Mesendoderm (in vitro differentiated cells): ENCODE results near the gene EXOC3L2.

Experiments used
- DNase-seq: peaks from one replicate; pipeline ENCODE4 v3.0.0; 2013
- H2AK5ac ChIP-seq: 2 replicates; pipeline ENCODE4 v1.6.1; 2013; ENCODE audit warnings: low read length, inconsistent platforms
- H2BK120ac ChIP-seq: 2 replicates; pipeline ENCODE4 v1.6.1; 2013; ENCODE audit warnings: low read depth, mild to moderate bottlenecking, low read length, moderate library complexity, mixed read lengths
- H2BK15ac ChIP-seq: replicated peaks from 2 replicates; pipeline ENCODE4 v1.6.1; 2013; ENCODE audit warnings: low read depth, mild to moderate bottlenecking, moderate library complexity
- H2BK5ac ChIP-seq: 2 replicates; pipeline ENCODE4 v1.6.1; 2013; ENCODE audit warnings: low read length, inconsistent platforms
- H3K18ac ChIP-seq: 2 replicates; pipeline ENCODE4 v1.6.1; 2013; ENCODE audit warnings: mild to moderate bottlenecking, low read length, mixed read lengths
- H3K23ac ChIP-seq: one replicate; pipeline ENCODE4 v1.6.1; 2013; ENCODE audit warnings: low read length
- H3K27ac ChIP-seq: 2 replicates; pipeline ENCODE4 v1.5.1; 2013; ENCODE audit warnings: low read depth, mild to moderate bottlenecking, inconsistent platforms, low read length, moderate library complexity
- H3K27me3 ChIP-seq: 2 replicates; pipeline ENCODE4 v1.6.1; 2013; ENCODE audit warnings: low read length, control low read depth, mild to moderate bottlenecking, inconsistent platforms; ENCODE audit not compliant: insufficient read depth, poor library complexity
- H3K36me3 ChIP-seq: 2 replicates; pipeline ENCODE4 v1.6.1; 2013; ENCODE audit warnings: low read length, inconsistent platforms; ENCODE audit not compliant: control insufficient read depth, insufficient read depth
- H3K4ac ChIP-seq: one replicate; pipeline ENCODE4 v1.6.1; 2013; ENCODE audit warnings: low read depth, mild to moderate bottlenecking, low read length, moderate library complexity
- H3K4me1 ChIP-seq: 2 replicates; pipeline ENCODE4 v1.6.1; 2013; ENCODE audit warnings: low read depth, low read length, inconsistent platforms; ENCODE audit not compliant: control insufficient read depth
- H3K4me2 ChIP-seq: 2 replicates; pipeline ENCODE4 v1.6.1; 2013; ENCODE audit warnings: low read length
- H3K4me3 ChIP-seq: 2 replicates; pipeline ENCODE4 v1.5.1; 2013; ENCODE audit warnings: mild to moderate bottlenecking, low read length
- H3K56ac ChIP-seq: one replicate; pipeline ENCODE4 v1.6.1; 2013; ENCODE audit warnings: low read length
- H3K79me1 ChIP-seq: 2 replicates; pipeline ENCODE4 v1.6.1; 2013; ENCODE audit warnings: low read length, inconsistent platforms
- H3K79me2 ChIP-seq: 2 replicates; pipeline ENCODE4 v1.6.1; 2013; ENCODE audit warnings: mild to moderate bottlenecking, low read length; ENCODE audit not compliant: control insufficient read depth, insufficient read depth
- H3K9ac ChIP-seq: 2 replicates; pipeline ENCODE4 v1.6.1; 2013; ENCODE audit warnings: low read length, inconsistent platforms
- H4K5ac ChIP-seq: one replicate; pipeline ENCODE4 v1.6.1; 2013; ENCODE audit warnings: low read length
- H4K8ac ChIP-seq: one replicate; pipeline ENCODE4 v1.6.1; 2013; ENCODE audit warnings: low read depth, mild to moderate bottlenecking, control low read depth, low read length, moderate library complexity
- WGBS: extraction: QIAGEN DNeasy Blood & Tissue Kit; methylation state at CpG from one replicate; pipeline ENCODE4 v1.1.7; 2013; ENCODE audit warnings: low lambda C conversion rate, missing lambda C conversion rate; ENCODE audit not compliant: insufficient coverage; ENCODE audit errors: extremely low coverage; 5-methylcytosine and 5-hydroxymethylcytosine counted together

Gene EXOC3L2

DNA sequence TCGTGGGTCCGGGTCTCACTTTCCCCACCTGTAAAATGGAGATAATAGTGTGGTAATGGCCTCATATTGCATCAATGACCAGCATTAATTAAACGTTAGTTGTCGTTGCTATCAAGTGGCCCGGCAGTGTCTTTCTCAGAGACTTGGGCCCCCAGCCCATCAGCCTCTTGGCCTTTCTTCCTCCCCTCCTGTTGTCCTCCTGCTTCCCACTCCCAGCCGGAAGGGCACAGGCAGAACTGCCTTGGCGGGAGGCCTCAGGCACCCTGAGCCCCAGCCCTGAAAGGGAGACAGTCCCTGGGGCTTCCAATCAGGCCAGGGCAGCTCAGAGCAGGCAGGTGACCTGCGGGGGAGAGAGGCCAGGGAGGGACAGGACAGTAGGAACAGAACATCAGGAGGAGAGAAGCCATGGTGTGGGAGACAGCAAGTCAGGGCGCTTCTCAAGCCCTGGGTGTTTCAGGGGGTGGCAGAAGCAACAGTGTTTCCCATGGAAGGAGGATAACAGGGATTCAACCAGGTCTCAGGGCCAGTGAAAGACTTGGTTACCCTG is 10.5 kb upstream of the EXOC3L2 start:
- H3K4me1 ChIP-seq = no peaks in the 10 kb centered on the region
- H3K4me2 ChIP-seq = no peak overlapping the region
- DNase-seq = no peak
- H3K27ac ChIP-seq = no peak overlapping the region
- H4K5ac ChIP-seq = no peak overlapping the region
- no peak overlapping the region for H3K9ac ChIP-seq
- no peaks in the 10 kb centered on the region for H3K36me3 ChIP-seq
- H3K79me1 ChIP-seq = peaks cover 14% of the 10 kb centered on the region
- H3K79me2 ChIP-seq = peaks cover 5% of the 10 kb centered on the region
- H3K27me3 ChIP-seq = no peaks in the 10 kb centered on the region
- H2AK5ac ChIP-seq = no peak overlapping the region
- no peak overlapping the region for H3K4me3 ChIP-seq
- no peak overlapping the region for H4K8ac ChIP-seq
- no peak overlapping the region for H3K23ac ChIP-seq
- no peak overlapping the region for H2BK120ac ChIP-seq
- H3K18ac ChIP-seq = no peak overlapping the region
- no peak overlapping the region for H3K56ac ChIP-seq
- H2BK5ac ChIP-seq = no peak overlapping the region
- H2BK15ac ChIP-seq = no peak overlapping the region
- no CpG with 5 or more reads among the region's 9 CpGs for WGBS
- H3K4ac ChIP-seq = no peak overlapping the region

DNA sequence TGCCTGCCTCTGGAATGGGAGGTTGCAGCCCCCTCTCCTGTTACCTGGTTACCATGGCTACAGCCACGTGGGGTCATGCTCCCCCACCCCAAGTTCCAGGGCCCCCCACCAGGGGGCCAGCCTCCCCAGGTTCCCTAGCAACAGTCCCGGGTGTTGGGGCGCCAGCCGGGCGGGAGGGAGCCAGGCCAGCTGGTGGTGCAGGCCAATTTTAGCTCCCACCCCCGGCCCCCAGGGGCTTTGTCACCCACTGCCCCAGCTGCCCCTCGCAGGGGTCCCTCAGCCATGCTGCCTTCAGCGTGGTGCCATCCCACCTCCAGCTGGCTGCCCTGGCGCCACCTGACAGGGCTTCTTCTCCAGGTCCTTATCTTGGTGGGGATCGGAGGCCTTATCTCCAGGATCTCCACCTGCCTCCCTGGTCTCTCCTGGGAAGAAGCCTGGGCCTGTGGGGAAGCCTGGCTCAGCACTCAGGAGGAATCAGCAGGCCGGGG is 8.9 kb upstream of the EXOC3L2 start:
- Histone ChIP-seq H3K27me3 (no peaks in the 10 kb centered on the region), H3K4me3 (no peak overlapping the region), H2BK120ac (no peak overlapping the region), H2BK15ac (no peak overlapping the region), H3K4me1 (no peaks in the 10 kb centered on the region), H3K56ac (no peak overlapping the region), H3K4ac (no peak overlapping the region), H3K79me1 (peaks cover 14% of the 10 kb centered on the region), H4K5ac (no peak overlapping the region), H2BK5ac (no peak overlapping the region), H2AK5ac (no peak overlapping the region), H3K36me3 (no peaks in the 10 kb centered on the region), H3K4me2 (no peak overlapping the region), H4K8ac (no peak overlapping the region), H3K23ac (no peak overlapping the region), H3K79me2 (peaks cover 5% of the 10 kb centered on the region), H3K27ac (no peak overlapping the region), H3K9ac (no peak overlapping the region), H3K18ac (no peak overlapping the region)
- peak; percentile 36 for DNase-seq
- no CpG with 5 or more reads among the region's 11 CpGs for WGBS

DNA sequence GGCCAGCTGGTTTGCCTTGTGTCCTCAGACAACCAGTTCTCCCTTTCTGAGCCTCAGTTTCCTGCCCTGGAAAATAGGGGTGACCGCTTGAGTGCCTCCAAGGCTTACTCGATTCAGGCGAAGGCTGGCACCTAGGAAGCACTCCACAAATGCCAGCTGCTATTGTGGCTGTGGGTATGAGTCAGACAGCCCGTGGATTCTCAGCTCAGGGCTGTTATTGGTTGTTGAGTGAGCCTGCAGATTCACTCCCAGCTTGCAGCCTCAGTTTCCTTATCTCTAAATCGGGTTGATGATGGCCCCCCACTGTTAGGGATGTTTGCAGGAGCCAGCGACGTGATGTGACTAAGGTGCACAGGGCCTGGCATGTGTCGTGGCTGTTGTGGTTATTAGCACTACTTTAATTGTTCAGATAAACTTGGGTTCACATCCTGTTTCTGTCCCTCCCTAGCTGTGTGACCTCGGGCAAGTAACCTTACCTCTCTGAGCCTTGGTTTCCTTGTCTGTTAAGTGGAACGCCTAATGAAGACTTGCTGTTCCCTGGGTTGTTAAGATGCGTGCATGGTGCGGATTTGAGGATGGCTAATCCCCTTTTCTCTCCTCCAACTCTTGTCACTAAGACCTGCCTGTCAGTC is 8.3 kb upstream of the EXOC3L2 start:
- no peak overlapping the region for H3K4me3 ChIP-seq
- no peak overlapping the region for H2BK5ac ChIP-seq
- H3K4ac ChIP-seq = no peak overlapping the region
- peaks cover 14% of the 10 kb centered on the region for H3K79me1 ChIP-seq
- no peaks in the 10 kb centered on the region for H3K4me1 ChIP-seq
- no peak overlapping the region for H3K27ac ChIP-seq
- H2BK120ac ChIP-seq = no peak overlapping the region
- H2AK5ac ChIP-seq = no peak overlapping the region
- no peak overlapping the region for H3K23ac ChIP-seq
- no peak overlapping the region for H3K4me2 ChIP-seq
- peaks cover 5% of the 10 kb centered on the region for H3K79me2 ChIP-seq
- no peak overlapping the region for H3K56ac ChIP-seq
- no peak overlapping the region for H3K18ac ChIP-seq
- no peak overlapping the region for H3K9ac ChIP-seq
- H3K36me3 ChIP-seq = no peaks in the 10 kb centered on the region
- DNase-seq = peak; percentile 27
- no peak overlapping the region for H4K5ac ChIP-seq
- WGBS = no CpG with 5 or more reads among the region's 12 CpGs
- H2BK15ac ChIP-seq = no peak overlapping the region
- no peak overlapping the region for H4K8ac ChIP-seq
- H3K27me3 ChIP-seq = no peaks in the 10 kb centered on the region

DNA sequence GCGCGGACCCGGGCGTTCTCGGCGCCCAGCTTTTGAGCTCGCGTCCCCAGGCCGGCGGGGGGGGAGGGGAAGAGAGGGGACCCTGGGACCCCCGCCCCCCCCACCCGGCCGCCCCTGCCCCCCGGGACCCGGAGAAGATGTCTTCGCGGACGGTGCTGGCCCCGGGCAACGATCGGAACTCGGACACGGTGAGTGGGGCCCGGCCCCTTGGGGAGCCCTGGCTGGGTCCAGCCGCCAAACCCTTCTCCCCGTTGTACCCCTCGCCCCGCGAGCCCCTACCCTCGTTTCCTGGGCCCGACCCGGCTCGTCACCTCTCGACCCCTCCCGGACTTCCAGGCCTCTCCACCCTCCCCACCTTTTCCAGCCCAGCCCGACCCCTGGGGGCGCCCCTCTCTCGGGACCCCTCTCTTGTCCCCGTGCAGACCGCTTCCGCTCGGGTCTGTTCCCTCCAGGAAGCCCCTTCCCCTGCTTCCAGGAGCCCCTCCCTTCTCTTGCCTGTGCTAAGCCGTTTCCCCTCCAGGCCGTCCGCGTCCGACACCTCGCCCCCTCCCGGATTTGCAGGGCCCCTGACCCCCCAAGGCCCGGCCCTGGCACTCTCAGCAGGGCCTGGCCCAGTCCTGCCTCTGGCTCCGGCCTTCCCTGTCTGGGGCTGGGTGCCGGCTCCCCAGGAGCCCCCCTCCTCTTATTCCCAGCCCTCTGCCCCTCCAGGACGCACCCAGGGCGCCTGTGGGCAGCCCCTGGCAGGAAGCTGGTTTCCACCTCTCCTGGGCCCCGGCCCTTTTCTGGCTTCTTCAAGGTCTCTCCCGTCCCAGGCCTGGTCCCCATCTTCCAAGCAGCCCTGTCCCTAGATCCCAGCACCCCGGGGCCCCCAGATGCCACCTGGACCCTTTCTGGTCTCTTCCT is 6.5 kb upstream of the EXOC3L2 start:
- H3K4me2 ChIP-seq = peak overlapping the region; percentile 80
- peak overlapping the region; percentile 94 for H3K18ac ChIP-seq
- H4K5ac ChIP-seq = no peak overlapping the region
- peak; percentile 52 for DNase-seq
- H3K27ac ChIP-seq = peak overlapping the region; percentile 55
- H2BK5ac ChIP-seq = no peak overlapping the region
- H3K9ac ChIP-seq = peak overlapping the region; percentile 82
- H2AK5ac ChIP-seq = no peak overlapping the region
- no peak overlapping the region for H3K4ac ChIP-seq
- no peak overlapping the region for H4K8ac ChIP-seq
- peak overlapping the region; percentile 80 for H3K56ac ChIP-seq
- H3K4me1 ChIP-seq = no peaks in the 10 kb centered on the region
- no CpG with 5 or more reads among the region's 57 CpGs for WGBS
- H3K27me3 ChIP-seq = no peaks in the 10 kb centered on the region
- no peak overlapping the region for H2BK15ac ChIP-seq
- peaks cover 14% of the 10 kb centered on the region for H3K79me1 ChIP-seq
- no peak overlapping the region for H3K23ac ChIP-seq
- no peak overlapping the region for H2BK120ac ChIP-seq
- peaks cover 5% of the 10 kb centered on the region for H3K79me2 ChIP-seq
- no peaks in the 10 kb centered on the region for H3K36me3 ChIP-seq
- H3K4me3 ChIP-seq = peak overlapping the region; percentile 76

DNA sequence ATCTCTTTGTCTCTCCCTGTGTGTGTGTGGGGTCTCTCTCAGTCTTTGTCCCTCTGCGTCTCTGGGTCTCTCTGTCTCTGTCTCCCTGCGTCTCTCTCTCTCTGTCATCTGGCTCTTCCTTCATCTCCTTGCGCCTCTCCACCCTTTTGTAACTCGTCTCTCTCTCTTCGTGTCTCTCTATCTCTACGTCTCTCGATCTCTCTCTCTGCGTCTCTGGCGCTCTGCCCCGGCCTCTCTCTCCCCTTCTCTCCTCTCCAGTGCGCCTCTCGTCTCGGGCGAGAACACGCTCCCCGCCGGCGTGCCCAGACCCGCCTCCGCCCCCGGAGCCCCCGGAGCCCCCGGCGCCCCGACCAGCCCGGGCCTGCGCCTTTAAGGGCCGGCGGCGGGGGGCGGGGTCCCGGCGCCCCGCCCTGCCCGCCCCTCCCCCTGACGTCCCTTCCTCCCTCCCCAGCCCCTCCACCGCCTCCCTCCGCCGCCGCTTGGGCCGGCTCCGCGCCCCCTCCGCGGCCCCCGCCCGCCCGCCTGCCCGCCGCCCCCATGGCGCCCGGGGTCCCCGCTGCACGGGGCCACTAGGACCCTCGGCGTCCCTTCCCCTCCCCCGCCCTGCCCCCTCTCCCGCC is 5.7 kb upstream of the EXOC3L2 start, which contains the start of gene MARK4:
MARK4 (plus strand) TSS at position 440 of the 620 bp plus-strand sequence. CDS start 318 bp downstream, outside the sequence.
- Histone ChIP-seq H3K9ac (peak within 1 kb of the TSS; percentile 82), H3K79me2 (peaks cover 5% of the 10 kb centered on the region), H4K5ac (no peak within 1 kb of the TSS), H3K4me2 (peak within 1 kb of the TSS; percentile 80), H2BK15ac (no peak within 1 kb of the TSS), H3K18ac (peak within 1 kb of the TSS; percentile 94), H3K79me1 (peaks cover 11% of the 10 kb centered on the region), H3K36me3 (no peaks in the 10 kb centered on the region), H3K4me1 (no peaks in the 10 kb centered on the region), H3K23ac (no peak within 1 kb of the TSS), H4K8ac (no peak within 1 kb of the TSS), H2AK5ac (no peak within 1 kb of the TSS), H3K56ac (peak within 1 kb of the TSS; percentile 91), H2BK5ac (no peak within 1 kb of the TSS), H3K27ac (peak within 1 kb of the TSS; percentile 55), H3K4me3 (peak within 1 kb of the TSS; percentile 76), H2BK120ac (peak within 1 kb of the TSS; percentile 56), H3K4ac (no peak within 1 kb of the TSS), H3K27me3 (no peaks in the 10 kb centered on the region)
- DNase-seq = peak; percentile 51
- WGBS = no CpG with 5 or more reads among the region's 58 CpGs
